ENCODE measurements around the gene TMEM204.
A peak's percentile ranks its signal among the peaks of the same experiment; 100 is the strongest.

Gene TMEM204

GRCh38 chr16:1561836-1562235 lies 28.4 kb downstream of the TMEM204 start:
- H4K91ac ChIP-seq (ENCODE audit: low read depth, low read length): no peak overlapping the region
- peaks cover 0 to 3% of the 10 kb centered on the region in 2 experiments for H3K4me1 ChIP-seq (ENCODE audit: control insufficient read depth in 1 of 2, insufficient read depth in 2 of 2, low read length in 2 of 2)
- H3K27ac ChIP-seq (ENCODE audit: low read depth, low read length): no peak overlapping the region
- no peak for DNase-seq
- no peak overlapping the region for H3K9ac ChIP-seq (ENCODE audit: low read length)
- H4K8ac ChIP-seq (ENCODE audit: low read depth, low read length): no peak overlapping the region
- WGBS (ENCODE audit: extremely low coverage, insufficient coverage, insufficient read length): no CpG with 5 or more reads among the region's 14 CpGs
- no peak overlapping the region for H3K4me3 ChIP-seq (ENCODE audit: low read depth, low read length)
- no peaks in the 10 kb centered on the region for H3K79me2 ChIP-seq (ENCODE audit: control insufficient read depth, insufficient read depth, low read length, poor library complexity)
- H3K27me3 ChIP-seq (ENCODE audit: insufficient read depth, low read length): no peaks in the 10 kb centered on the region
- H3K18ac ChIP-seq (ENCODE audit: low read length): no peak overlapping the region
- H4K12ac ChIP-seq (ENCODE audit: low read depth, low read length): no peak overlapping the region
- H2AK5ac ChIP-seq (ENCODE audit: low read length): no peak overlapping the region
- H2BK5ac ChIP-seq (ENCODE audit: low read depth, low read length, poor library complexity): no peak overlapping the region
- no peak overlapping the region for H2BK120ac ChIP-seq (ENCODE audit: insufficient read depth, low read length, poor library complexity)
- H3K14ac ChIP-seq (ENCODE audit: low read length): no peak overlapping the region
- peaks cover 25 to 35% of the 10 kb centered on the region in 2 experiments for H3K36me3 ChIP-seq (ENCODE audit: control insufficient read depth in 1 of 2, insufficient read depth in 2 of 2, low read length in 2 of 2)
- no peak overlapping the region for H2AFZ ChIP-seq (ENCODE audit: insufficient read depth, low read length, poor library complexity)
- H3K4me2 ChIP-seq (ENCODE audit: low read length): no peak overlapping the region
- H3K23ac ChIP-seq (ENCODE audit: low read length): no peak overlapping the region
- peaks cover 2% of the 10 kb centered on the region for H3K9me3 ChIP-seq (ENCODE audit: insufficient read depth, low read depth, low read length)
- H3K4ac ChIP-seq (ENCODE audit: low read depth, low read length): no peak overlapping the region
- no peak overlapping the region for H2BK12ac ChIP-seq (ENCODE audit: low read length)
- no peaks in the 10 kb centered on the region for H3K79me1 ChIP-seq (ENCODE audit: low read length)

GRCh38 chr16:1563786-1564185 lies 30.3 kb downstream of the TMEM204 start:
- Histone ChIP-seq H2AK5ac (ENCODE audit: low read length) (no peak overlapping the region), H3K18ac (ENCODE audit: low read length) (no peak overlapping the region), H4K8ac (ENCODE audit: low read depth, low read length) (no peak overlapping the region), H3K14ac (ENCODE audit: low read length) (no peak overlapping the region), H2AFZ (ENCODE audit: insufficient read depth, low read length, poor library complexity) (no peak overlapping the region), H3K23ac (ENCODE audit: low read length) (no peak overlapping the region), H4K12ac (ENCODE audit: low read depth, low read length) (no peak overlapping the region), H2BK12ac (ENCODE audit: low read length) (no peak overlapping the region), H3K9me3 (ENCODE audit: insufficient read depth, low read depth, low read length) (peaks cover 2% of the 10 kb centered on the region), H3K4ac (ENCODE audit: low read depth, low read length) (no peak overlapping the region), H4K91ac (ENCODE audit: low read depth, low read length) (no peak overlapping the region), H3K27me3 (ENCODE audit: insufficient read depth, low read length) (no peaks in the 10 kb centered on the region), H3K4me2 (ENCODE audit: low read length) (no peak overlapping the region), H2BK5ac (ENCODE audit: low read depth, low read length, poor library complexity) (no peak overlapping the region), H3K27ac (ENCODE audit: low read depth, low read length) (no peak overlapping the region), H3K4me3 (ENCODE audit: low read depth, low read length) (no peak overlapping the region), H3K4me1 (ENCODE audit: control insufficient read depth in 1 of 2, insufficient read depth in 2 of 2, low read length in 2 of 2) (peaks cover 0 to 3% of the 10 kb centered on the region in 2 experiments), H3K9ac (ENCODE audit: low read length) (no peak overlapping the region), H3K79me2 (ENCODE audit: control insufficient read depth, insufficient read depth, low read length, poor library complexity) (no peaks in the 10 kb centered on the region), H2BK120ac (ENCODE audit: insufficient read depth, low read length, poor library complexity) (no peak overlapping the region), H3K36me3 (ENCODE audit: control insufficient read depth in 1 of 2, insufficient read depth in 2 of 2, low read length in 2 of 2) (peaks cover 16 to 24% of the 10 kb centered on the region in 2 experiments), H3K79me1 (ENCODE audit: low read length) (no peaks in the 10 kb centered on the region)
- no CpG with 5 or more reads among the region's 20 CpGs for WGBS (ENCODE audit: extremely low coverage, insufficient coverage, insufficient read length)
- DNase-seq: no peak

- H4K12ac ChIP-seq (ENCODE audit: low read depth, low read length): no peak overlapping the region
- H3K4ac ChIP-seq (ENCODE audit: low read depth, low read length): no peak overlapping the region
- no peak overlapping the region for H3K14ac ChIP-seq (ENCODE audit: low read length)
- H2BK12ac ChIP-seq (ENCODE audit: low read length): no peak overlapping the region
- no CpG with 5 or more reads among the region's 9 CpGs for WGBS (ENCODE audit: extremely low coverage, insufficient coverage, insufficient read length)
- peaks cover 16 to 21% of the 10 kb centered on the region in 2 experiments for H3K36me3 ChIP-seq (ENCODE audit: control insufficient read depth in 1 of 2, insufficient read depth in 2 of 2, low read length in 2 of 2)
- DNase-seq: peak in 1 of 2 donors; percentile 31
- H3K23ac ChIP-seq (ENCODE audit: low read length): no peak overlapping the region
- no peak overlapping the region for H3K27ac ChIP-seq (ENCODE audit: low read depth, low read length)
- H3K27me3 ChIP-seq (ENCODE audit: insufficient read depth, low read length): no peaks in the 10 kb centered on the region
- H3K4me3 ChIP-seq (ENCODE audit: low read depth, low read length): no peak overlapping the region
- no peaks in the 10 kb centered on the region for H3K79me2 ChIP-seq (ENCODE audit: control insufficient read depth, insufficient read depth, low read length, poor library complexity)
- no peak overlapping the region for H2AFZ ChIP-seq (ENCODE audit: insufficient read depth, low read length, poor library complexity)
- no peak overlapping the region for H4K91ac ChIP-seq (ENCODE audit: low read depth, low read length)
- no peak overlapping the region for H2BK120ac ChIP-seq (ENCODE audit: insufficient read depth, low read length, poor library complexity)
- H3K9me3 ChIP-seq (ENCODE audit: insufficient read depth, low read depth, low read length): peaks cover 2% of the 10 kb centered on the region
- H3K9ac ChIP-seq (ENCODE audit: low read length): no peak overlapping the region
- H3K79me1 ChIP-seq (ENCODE audit: low read length): no peaks in the 10 kb centered on the region
- H4K8ac ChIP-seq (ENCODE audit: low read depth, low read length): no peak overlapping the region
- no peak overlapping the region for H3K18ac ChIP-seq (ENCODE audit: low read length)
- H3K4me1 ChIP-seq (ENCODE audit: control insufficient read depth in 1 of 2, insufficient read depth in 2 of 2, low read length in 2 of 2): peaks cover 0 to 3% of the 10 kb centered on the region in 2 experiments
- H2AK5ac ChIP-seq (ENCODE audit: low read length): no peak overlapping the region
- H3K4me2 ChIP-seq (ENCODE audit: low read length): no peak overlapping the region
- no peak overlapping the region for H2BK5ac ChIP-seq (ENCODE audit: low read depth, low read length, poor library complexity)
Observed at GRCh38 chr16:1564325-1564724, 30.9 kb downstream of the TMEM204 start.

GRCh38 chr16:1565083-1565805 lies 31.8 kb downstream of the TMEM204 start:
- H4K12ac ChIP-seq (ENCODE audit: low read depth, low read length): no peak overlapping the region
- peaks cover 0 to 3% of the 10 kb centered on the region in 2 experiments for H3K4me1 ChIP-seq (ENCODE audit: control insufficient read depth in 1 of 2, insufficient read depth in 2 of 2, low read length in 2 of 2)
- no peak overlapping the region for H2BK12ac ChIP-seq (ENCODE audit: low read length)
- peaks cover 14 to 17% of the 10 kb centered on the region in 2 experiments for H3K36me3 ChIP-seq (ENCODE audit: control insufficient read depth in 1 of 2, insufficient read depth in 2 of 2, low read length in 2 of 2)
- no peaks in the 10 kb centered on the region for H3K79me1 ChIP-seq (ENCODE audit: low read length)
- no peak overlapping the region for H3K14ac ChIP-seq (ENCODE audit: low read length)
- no peak overlapping the region for H4K91ac ChIP-seq (ENCODE audit: low read depth, low read length)
- no peak overlapping the region for H2BK5ac ChIP-seq (ENCODE audit: low read depth, low read length, poor library complexity)
- H3K23ac ChIP-seq (ENCODE audit: low read length): no peak overlapping the region
- no peaks in the 10 kb centered on the region for H3K27me3 ChIP-seq (ENCODE audit: insufficient read depth, low read length)
- DNase-seq: no peak
- no peak overlapping the region for H3K27ac ChIP-seq (ENCODE audit: low read depth, low read length)
- H2AFZ ChIP-seq (ENCODE audit: insufficient read depth, low read length, poor library complexity): no peak overlapping the region
- no peak overlapping the region for H2BK120ac ChIP-seq (ENCODE audit: insufficient read depth, low read length, poor library complexity)
- H3K4ac ChIP-seq (ENCODE audit: low read depth, low read length): no peak overlapping the region
- no peak overlapping the region for H4K8ac ChIP-seq (ENCODE audit: low read depth, low read length)
- H2AK5ac ChIP-seq (ENCODE audit: low read length): no peak overlapping the region
- H3K18ac ChIP-seq (ENCODE audit: low read length): no peak overlapping the region
- H3K4me2 ChIP-seq (ENCODE audit: low read length): no peak overlapping the region
- H3K79me2 ChIP-seq (ENCODE audit: control insufficient read depth, insufficient read depth, low read length, poor library complexity): no peaks in the 10 kb centered on the region
- peaks cover 2% of the 10 kb centered on the region for H3K9me3 ChIP-seq (ENCODE audit: insufficient read depth, low read depth, low read length)
- H3K9ac ChIP-seq (ENCODE audit: low read length): no peak overlapping the region
- no peak overlapping the region for H3K4me3 ChIP-seq (ENCODE audit: low read depth, low read length)
- WGBS (ENCODE audit: extremely low coverage, insufficient coverage, insufficient read length): no CpG with 5 or more reads among the region's 16 CpGs

All from trophoblast cell (in vitro differentiated cells and primary cell).